ENCODE measurements around the gene ERICH4.

The ERICH4 gene

DNA sequence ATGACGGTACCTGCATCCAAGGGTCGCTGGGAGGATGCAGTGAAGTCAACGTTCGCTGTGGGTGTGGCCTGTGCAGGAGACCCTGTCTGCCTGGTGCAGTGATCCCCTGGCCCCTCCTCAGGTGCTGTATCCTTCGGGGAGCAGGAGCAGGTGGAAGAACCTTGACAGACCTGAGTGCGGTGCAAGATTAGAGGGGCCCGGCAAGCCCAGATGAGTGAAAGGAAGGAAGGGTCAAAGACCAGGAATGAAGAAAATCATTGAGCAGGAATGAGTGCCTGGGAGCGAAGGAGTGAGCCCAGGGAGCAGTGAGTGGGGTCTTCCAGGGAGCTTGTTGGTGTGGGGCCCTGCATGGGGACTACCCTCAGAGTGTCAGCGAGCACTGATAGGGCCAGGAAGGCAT is 28.5 kb upstream of the ERICH4 start:
- DNase-seq (ENCODE audit: low read depth, low spot score) = no peak

DNA sequence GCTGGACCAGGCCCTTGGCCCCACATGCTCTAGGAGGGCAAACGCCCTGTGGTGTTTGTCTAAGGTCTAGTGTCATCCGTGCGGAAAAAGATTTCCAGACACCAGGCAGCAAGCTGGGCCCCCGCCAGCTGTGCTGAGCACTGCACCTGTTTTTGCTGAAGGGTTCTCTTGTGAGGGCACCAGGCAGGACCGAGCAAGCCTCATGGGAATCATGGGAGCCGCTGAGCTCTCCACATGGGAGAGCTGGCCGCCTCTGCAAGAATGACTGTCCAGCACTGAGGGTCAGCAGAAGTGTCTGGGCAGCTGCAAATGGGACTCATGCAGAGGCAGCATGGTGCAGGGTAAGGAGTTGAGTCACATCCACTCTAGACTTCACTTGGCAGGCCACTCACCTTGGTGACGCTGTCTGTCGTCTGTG is 27.8 kb upstream of the ERICH4 start:
- DNase-seq (ENCODE audit: low read depth, low spot score) = no peak

DNA sequence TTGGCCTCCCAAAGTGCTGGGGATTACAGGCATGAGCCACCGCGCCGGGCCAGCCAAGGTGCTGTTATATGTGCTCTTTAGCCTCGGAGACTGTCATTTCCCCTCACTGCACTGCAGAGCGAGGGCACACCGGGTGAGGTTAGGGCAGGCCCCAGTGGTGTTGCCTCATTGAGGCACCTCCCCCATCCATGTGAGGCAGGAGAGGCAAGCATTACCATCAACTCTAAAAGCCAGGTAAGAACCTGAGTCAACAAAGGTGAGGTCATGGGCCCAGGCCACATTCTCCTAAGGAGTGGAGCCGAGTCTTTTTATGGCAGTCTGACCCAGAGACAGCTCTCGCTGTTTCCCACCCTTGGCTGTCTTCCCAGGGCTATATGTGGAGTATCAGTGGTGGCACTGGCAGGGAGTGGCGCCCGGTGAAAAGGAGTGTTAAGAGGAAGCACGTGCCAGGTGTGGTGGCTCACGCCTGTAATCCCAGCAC is 26.7 kb upstream of the ERICH4 start:
- no peak for DNase-seq (ENCODE audit: low read depth, low spot score)

DNA sequence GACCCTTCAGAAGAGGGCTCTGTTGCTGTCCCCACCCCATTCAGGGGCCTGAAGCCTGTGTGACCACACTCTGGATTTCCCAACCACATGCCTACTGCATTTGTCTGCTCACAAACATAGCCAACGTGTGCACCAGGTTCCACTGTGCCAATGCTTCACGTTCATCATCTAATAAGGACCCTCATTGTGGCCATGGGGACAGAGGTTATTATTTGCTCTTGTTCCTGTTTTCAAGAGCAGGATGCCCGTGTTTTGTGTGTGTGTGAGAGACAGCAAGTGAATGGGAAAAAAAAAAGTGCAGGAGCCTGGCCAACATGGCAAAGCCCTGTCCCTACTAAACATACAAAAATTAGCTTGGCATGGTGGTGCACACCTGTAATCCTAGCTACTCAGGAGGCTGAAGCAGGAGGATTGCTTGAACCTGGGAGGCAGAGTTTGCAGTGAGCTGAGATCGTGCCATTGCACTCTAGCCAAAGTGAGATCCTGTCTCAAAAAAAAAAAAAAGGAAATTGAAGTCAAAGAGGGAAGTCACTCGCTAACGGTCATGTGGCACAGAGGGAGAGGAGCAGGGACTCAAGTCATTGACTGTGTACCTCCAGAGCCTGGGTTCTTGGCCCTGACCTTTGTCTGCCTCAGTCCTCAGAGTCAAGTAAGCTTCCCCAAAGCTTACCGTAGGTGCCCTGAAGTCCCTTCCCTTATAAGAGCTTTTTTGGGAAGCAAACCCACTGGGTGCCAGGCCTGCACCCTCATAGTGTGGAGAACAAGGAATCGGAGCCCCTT is 22.7 kb upstream of the ERICH4 start:
- no peak for DNase-seq (ENCODE audit: low read depth, low spot score)

DNA sequence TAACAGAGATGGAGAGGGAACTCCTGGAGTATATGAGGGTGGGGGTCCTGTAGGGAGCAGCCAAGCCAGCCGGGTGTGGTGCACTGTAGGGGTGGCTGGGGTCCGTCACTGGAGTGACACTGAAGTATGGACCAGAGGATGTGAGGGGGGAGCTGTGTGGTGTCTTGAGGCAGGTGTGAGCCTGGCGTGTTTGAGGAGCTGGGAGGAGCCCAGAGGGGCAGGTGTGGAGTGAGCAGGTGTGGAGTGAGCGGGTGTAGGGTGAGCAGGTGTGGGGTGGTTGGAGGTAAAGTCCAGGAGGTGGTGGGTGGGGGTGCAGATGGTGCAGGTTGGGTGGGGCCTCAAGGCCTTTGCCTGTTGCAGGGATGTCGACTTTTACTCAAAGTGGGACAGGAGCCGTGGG is 21.6 kb upstream of the ERICH4 start:
- DNase-seq (ENCODE audit: low read depth, low spot score) = no peak

DNA sequence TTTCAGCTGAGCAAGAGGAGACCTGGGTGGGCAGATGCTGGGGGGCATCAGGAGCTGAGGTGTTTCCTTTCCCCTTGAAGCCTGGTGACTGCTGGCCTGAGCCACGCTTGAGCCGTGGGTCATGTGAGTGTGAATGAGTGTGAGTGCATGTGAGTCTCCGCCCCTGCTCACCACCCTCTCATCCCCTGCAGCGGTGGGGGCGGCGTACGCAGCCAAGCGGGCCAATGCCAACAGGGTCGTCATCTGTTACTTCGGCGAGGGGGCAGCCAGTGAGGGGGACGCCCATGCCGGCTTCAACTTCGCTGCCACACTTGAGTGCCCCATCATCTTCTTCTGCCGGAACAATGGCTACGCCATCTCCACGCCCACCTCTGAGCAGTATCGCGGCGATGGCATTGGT is 21.0 kb upstream of the ERICH4 start:
- no peak for DNase-seq (ENCODE audit: low read depth, low spot score)

DNA sequence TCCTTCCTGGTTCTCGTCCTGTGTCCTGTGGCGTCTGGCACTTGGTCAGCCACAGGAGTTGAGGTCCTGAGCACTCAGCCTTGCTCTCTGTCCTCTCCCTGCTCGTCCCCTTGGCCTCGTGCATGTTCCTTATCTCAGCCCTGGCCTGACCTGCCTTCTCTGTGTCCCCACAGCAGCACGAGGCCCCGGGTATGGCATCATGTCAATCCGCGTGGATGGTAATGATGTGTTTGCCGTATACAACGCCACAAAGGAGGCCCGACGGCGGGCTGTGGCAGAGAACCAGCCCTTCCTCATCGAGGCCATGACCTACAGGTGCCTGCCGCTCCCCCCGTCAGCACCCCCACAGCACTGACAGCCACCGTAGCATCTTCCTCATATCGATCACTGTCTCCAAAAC is 20.5 kb upstream of the ERICH4 start:
- no peak for DNase-seq (ENCODE audit: low read depth, low spot score)

DNA sequence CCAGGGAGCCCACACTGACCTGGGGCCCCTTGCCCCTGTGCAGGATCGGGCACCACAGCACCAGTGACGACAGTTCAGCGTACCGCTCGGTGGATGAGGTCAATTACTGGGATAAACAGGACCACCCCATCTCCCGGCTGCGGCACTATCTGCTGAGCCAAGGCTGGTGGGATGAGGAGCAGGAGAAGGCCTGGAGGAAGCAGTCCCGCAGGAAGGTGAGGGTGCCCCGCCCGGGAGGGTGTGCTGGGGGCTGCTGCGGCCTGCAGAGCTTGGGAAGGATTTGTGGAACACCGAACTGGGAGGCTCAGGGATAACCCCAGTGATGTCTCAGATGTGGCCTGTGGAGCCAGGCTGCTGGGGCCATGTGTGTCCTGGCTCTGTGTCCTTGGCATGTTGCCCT is 20.0 kb upstream of the ERICH4 start:
- DNase-seq (ENCODE audit: low read depth, low spot score) = no peak

DNA sequence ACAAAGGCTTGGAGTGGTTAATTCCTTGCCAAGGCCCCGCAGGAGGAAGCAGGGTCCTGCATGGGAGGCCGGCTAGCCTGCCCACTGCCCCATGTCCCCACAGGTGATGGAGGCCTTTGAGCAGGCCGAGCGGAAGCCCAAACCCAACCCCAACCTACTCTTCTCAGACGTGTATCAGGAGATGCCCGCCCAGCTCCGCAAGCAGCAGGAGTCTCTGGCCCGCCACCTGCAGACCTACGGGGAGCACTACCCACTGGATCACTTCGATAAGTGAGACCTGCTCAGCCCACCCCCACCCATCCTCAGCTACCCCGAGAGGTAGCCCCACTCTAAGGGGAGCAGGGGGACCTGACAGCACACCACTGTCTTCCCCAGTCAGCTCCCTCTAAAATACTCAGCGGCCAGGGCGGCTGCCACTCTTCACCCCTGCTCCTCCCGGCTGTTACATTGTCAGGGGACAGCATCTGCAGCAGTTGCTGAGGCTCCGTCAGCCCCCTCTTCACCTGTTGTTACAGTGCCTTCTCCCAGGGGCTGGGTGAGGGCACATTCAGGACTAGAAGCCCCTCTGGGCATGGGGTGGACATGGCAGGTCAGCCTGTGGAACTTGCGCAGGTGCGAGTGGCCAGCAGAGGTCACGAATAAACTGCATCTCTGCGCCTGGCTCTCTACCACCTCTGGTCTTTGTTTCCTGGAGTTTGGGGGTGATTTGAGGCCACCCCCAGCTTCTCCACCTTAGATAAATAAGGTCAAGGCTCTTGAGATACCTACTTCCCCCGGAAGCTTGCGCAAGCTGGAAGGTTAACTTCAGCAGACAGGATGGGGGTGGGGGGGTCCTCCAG is 18.4 kb upstream of the ERICH4 start:
- DNase-seq (ENCODE audit: low read depth, low spot score) = no peak

DNA sequence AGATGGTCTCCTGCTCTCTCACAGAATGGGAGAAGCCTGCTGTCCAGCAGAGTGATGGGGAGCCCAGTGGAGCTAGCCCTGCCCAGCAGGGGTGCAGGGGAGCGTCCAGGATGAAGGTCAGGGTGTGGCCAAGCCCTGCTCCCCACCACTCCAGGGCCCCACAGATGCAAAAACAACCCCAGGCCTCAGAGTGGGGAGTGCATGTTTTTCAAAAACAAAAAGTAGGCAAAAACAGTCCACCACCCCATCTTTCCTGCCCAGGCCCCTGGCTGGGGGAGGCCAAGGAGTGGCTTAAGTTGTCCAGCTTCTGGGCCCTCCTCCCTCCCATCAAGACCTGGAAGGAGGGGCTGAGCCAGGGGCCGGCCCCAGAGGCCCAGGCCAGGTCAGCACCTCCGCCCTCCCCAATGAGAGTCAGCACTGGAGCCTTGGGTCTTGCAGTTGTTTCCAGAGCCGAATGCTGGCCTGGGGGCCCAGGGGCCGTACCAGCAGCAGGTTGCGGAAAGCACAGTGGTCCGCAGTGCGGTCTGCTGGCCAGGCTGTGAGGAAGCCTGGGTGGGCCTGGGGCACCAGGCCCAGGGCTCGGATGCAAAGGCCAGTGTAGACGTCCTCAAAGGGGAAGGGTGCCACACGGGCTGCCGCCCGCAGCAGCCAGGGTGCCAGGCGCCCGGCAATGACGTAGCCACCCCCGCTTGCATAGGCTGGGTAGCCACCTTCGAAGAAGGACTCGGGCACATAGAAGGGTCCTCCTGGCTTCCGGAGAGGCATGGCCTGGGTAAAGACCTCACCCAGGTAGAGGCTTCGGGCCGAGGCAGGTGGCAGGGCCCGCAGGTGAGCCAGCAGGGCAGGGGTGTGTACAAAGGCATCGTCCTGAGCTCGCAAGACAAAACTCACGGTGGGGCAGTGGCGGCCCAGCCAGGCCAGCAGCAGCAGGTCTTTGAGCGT is 17.5 kb upstream of the ERICH4 start:
- DNase-seq (ENCODE audit: low read depth, low spot score) = no peak

DNA sequence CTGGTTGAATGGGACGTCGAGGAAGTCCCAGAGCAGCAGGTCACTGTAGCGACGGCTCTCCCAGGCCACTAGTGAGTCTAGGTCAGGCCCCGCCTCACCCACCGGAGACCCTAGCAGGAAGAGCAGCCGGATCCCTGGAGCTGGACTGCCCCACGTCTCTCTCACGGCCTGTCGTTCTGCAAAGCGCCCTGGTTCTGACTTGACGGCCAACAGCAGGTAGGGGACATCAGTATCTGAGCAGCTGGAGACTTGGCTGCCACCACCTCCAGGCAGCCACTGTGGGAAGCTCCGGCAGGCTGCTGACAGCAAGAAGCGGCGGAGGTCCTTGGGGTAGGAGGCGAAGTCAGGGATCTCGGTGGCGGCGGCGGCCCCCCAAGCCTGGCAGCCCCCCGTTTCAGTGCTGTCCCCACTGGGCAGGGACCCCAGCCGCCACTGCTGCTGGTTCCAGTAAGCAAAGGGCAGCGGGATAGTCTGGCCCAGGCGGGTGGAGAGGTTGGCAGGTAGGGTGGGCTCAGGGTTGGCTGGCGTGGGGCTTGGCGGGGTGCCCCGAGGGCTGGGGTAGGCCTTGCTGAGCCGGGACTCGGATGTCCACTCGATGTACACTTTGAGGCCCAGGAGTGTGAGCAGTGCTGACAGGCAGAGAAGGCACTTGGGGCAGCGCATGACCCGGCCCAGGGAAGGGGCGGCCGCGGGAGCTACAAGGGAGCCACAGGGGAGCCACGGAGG is 16.7 kb upstream of the ERICH4 start:
- no peak for DNase-seq (ENCODE audit: low read depth, low spot score)

DNA sequence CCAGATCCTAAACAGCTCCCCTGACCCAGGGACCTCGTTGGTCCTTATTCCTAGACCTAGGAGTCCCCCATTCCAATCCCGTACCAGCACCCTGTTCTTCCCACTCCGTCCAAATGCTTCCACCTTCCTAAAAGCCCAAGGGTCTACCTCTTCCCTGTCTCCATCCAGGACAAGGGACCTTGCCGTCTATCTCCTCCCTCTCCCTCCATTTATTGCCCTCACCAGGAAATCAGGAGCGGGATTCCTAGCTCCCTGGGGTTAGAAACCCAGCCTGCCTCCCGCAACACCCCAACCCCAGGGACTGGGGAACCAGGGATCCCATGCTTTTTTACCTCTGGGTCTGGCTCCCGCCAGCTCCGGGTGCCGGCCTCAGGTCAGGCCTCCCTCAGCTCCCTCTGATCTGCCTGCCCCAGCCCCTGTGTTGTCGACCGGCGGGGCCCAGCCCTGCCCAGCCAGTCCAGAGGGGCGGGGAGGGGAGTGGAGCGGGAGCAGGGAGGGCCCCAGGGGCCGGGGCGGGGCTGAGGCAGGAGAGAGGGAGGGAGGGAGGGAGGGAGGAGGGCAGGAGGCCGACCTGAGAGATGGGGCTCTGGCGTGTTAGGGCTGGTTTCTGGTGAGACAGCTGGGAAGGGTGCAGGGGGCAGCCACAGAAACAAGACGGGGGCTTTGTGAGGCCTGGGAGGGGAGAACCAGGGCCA is 15.9 kb upstream of the ERICH4 start, which contains the start of gene B3GNT8:
Gene B3GNT8, minus strand, starts transcription at position 423 of the 695 bp plus-strand sequence. CDS start 596 bp downstream, outside the sequence.
- peak; percentile 21 for DNase-seq (ENCODE audit: low read depth, low spot score)

DNA sequence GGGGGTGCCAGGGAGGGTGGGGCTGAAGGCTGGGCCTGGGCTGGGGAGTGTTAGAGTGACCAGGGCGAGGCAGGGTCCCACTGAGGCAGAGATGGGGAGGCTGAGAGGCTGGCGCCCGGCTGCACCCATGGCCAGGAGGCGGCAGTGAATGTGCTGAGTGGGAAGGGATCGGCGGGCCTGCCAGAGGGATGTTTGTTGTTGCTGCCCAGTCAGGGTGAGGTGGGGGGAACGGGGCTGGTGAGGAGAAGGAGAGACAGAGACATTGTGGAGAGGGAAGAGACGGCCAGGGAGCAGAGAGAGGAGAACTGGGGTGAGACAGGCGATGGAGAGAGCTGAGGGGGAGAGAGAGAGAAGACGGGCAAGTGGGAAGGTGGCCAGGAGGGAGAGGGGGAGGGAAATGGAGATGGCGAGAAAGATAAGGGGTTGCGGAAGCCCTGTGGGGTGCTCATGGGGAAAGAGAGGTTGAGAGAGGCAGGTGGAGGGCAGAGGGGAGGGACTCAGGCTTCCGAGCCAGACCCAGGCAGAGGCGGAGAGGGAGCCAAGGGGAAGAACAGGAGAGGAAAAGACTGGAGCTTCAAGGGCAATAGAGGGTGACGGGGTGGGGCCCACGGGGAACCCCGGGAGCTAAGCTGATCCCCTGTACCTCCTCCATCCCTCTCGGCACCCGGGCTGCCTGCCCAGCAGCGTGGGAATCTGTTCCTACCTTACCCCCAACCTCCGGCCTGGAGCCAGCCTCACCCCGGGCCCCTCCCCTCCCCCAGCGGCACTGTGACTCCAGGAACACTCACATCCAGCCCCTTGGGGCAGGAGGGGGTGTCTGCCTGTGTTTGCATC is 15.1 kb upstream of the ERICH4 start:
- no peak for DNase-seq (ENCODE audit: low read depth, low spot score)

DNA sequence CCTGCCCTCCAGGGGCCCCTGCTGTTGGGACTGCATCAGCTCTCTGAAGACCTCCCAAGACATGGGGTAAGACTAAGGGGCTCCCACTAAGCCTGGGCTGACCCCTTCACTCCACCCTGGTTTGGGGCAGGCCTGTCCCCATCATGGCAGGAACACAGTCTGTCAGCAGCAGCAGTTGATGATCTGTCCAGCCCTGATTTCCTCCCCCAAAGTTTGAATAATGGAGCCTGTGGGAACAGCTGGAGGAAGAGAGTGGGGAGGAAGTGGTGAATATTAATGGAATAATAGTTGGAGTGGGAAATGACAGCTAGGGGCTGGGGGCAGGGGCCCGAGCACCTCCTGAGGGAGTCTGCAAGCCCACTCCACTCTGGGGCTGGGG is 14.5 kb upstream of the ERICH4 start:
- DNase-seq (ENCODE audit: low read depth, low spot score) = no peak

DNA sequence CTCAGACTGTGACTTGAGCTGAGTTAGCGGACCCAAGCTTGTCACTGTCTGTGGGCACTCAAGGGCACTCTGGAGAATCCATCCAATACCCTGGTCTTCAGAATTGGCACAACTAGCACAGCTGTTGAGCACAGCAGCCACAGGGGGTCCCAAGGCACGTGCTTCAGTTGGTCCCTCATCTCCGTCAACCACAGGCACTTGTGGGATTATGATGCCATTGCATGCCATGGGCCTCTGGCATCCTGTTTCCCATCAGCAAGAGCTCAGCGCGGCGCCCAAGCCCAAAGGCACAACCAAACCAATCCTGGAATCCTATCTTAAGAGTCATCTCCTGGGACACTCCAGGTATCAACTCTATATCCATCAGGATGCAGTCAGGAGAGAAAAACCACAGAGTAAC is 12.0 kb upstream of the ERICH4 start:
- no peak for DNase-seq (ENCODE audit: low read depth, low spot score)

DNA sequence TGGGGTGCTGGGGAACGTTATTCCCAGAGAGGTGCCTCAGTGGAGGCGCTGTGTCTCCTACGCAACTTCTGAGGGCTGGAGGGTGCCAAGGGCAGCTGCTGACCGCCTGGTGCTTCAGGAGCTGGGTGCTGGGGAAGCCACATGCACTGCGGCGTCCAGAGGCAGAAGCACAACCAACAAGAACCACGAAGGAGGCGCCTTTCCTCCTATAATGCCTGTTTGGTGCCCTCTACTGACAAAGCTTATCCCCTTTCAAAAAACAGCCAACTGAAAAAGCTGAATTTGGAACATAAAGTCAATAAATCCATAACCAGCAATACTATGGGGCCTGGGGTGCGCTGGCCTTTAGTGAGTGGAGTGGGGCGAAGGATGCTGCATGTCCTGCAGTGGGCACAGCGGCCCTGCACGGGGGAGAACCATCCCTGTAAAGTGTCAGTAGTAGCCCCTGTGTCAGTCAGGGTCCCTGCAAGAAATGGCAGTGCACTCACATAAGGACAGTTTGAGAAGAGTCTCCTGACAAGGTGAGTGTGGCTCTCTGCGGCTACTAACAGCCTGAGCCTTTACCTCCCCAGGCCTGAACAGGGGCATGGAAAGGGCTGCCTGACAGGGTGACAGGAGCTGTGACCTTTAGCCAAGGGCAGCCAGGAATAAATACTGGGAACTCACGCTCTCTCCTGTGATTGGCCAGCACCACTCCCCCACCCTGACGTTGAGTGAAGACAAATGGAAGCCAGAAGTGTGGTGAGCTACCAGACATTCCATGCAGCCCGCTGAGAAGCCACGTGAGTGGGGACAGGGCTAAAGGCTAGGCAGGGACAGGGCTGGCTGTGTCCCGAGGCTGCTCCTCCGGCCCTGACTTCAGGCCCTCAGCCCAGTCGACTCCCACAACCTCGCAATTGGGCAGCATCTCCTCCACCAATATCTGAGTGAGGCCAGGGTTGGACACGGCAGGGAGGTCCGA is 11.2 kb upstream of the ERICH4 start:
- no peak for DNase-seq (ENCODE audit: low read depth, low spot score)

DNA sequence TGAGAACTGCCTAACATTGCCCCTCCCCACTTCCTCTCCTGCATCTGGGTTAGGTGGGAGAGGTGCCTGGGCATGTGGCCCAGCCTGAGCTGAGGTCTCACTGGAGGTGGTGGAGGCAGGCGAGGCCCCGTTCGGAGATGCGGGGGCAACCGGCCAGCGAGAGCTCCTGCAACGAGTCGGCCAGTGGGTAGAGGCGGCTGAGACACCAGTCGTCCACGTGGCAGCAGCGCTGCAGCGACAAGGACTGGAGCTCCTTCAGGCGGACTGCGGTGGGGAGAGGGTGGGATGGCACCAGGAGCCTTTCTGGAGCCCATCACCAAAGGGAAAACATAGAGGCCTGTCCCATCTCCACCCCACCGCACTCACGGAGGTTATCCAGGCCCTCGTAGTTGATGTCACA is 9.8 kb upstream of the ERICH4 start:
- no peak for DNase-seq (ENCODE audit: low read depth, low spot score)

DNA sequence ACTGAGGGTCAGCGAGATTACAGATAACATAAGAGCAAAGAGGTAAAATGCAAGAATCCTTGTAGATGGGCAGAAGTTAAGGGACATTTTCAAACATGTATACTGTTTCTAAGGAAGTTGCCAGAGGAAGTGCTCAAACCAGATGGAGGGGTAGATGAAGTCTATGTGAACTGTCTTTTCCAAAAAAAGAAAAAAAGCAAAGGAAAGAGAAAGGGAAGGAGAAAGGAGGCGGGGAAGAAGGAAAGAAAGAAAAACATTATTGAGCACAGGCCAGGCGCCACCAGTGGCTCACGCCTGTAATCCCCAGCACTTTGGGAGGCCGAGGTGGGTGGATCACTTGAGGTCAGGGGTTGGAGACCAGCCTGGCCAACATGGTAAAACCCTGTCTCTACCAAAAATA is 8.5 kb upstream of the ERICH4 start:
- no peak for DNase-seq (ENCODE audit: low read depth, low spot score)
